K562 (cell line): ENCODE data around the gene TMEFF1. TPM values are rescaled to one million over a fixed set of nuclear protein-coding genes. Genes with fewer than 3 reads are reported as not detected.

Source experiments
- ATAC-seq: fragments of 200-7000 bp; cut with Tn5 transposase; 3 replicates; pipeline ENCODE4 v1.9.1; 2020; ENCODE audit warnings: moderate library complexity
- BruUV-seq: library from RNA; stranded (reverse); fragments of 400-500 nt; replicated peaks from 2 replicates; lab custom pipeline; 2021; lab: Mats Ljungman, UMichigan
- CTCF ChIA-PET: fragments of 300-600 bp; formaldehyde crosslinking; extraction: SDS; loops from one replicate; lab custom pipeline; 2021; ENCODE audit warnings: low intra/inter-chr PET ratio; lab: Yijun Ruan, JAX
- POLR2A ChIA-PET: fragments of 300-600, 350-650 bp; sonication (Branson Sonifier 250); formaldehyde crosslinking; extraction: SDS; loops from one replicate; lab custom pipeline; 2021; ENCODE audit warnings: antibody characterized with exemption, inconsistent platforms; lab: Yijun Ruan, JAX
- DNase-seq, 4 experiments: peaks; one replicate each; pipeline versions ENCODE4 v3.0.0 to v3.0.0-alpha.2; 2011 to 2018; ENCODE audit warnings: low spot score in 3 of 4, mixed read lengths in 3 of 4; ENCODE audit errors: extremely low read depth in 1 of 4
- FAIRE-seq: peaks from 2 replicates; lab custom pipeline; 2011; peaks lifted over from hg19 to GRCh38; lab: Jason Lieb, UNC
- H2AFZ ChIP-seq: 2 replicates; pipeline ENCODE4 v1.6.0; 2011; ENCODE audit warnings: low read depth, low read length, control low read depth, inconsistent platforms
- H3K27ac ChIP-seq: fragments of 200-600 bp; 3 replicates; pipeline ENCODE4 v1.8.0; 2011; ENCODE audit warnings: low read depth, mild to moderate bottlenecking, control low read depth, inconsistent platforms, low read length, moderate library complexity, mixed read lengths; ENCODE audit errors: extremely low read depth
- H3K27me3 ChIP-seq, 2 experiments: fragments of 300-600 bp in 1 of 2; 2 replicates in 1 of 2; 3 replicates in 1 of 2; pipeline versions ENCODE4 v1.6.0 to v1.8.0; 2011; ENCODE audit warnings: inconsistent platforms in 2 of 2, low read length in 2 of 2, mild to moderate bottlenecking in 1 of 2, mixed read lengths in 1 of 2, moderate library complexity in 1 of 2; ENCODE audit not compliant: control insufficient read depth in 2 of 2, insufficient read depth in 2 of 2
- H3K36me3 ChIP-seq: fragments of 300-600 bp; 3 replicates; pipeline ENCODE4 v1.8.0; 2011; ENCODE audit warnings: mild to moderate bottlenecking, low read length, inconsistent platforms; ENCODE audit not compliant: control insufficient read depth, insufficient read depth
- H3K4me1 ChIP-seq, 2 experiments: fragments of 200-600 bp in 1 of 2; replicated peaks in 1 of 2; 2 replicates in 1 of 2; 3 replicates in 1 of 2; pipeline versions ENCODE4 v1.5.1 to v1.8.0; 2011; ENCODE audit warnings: inconsistent platforms in 2 of 2, low read length in 2 of 2, mild to moderate bottlenecking in 1 of 2, mixed read lengths in 1 of 2, moderate library complexity in 1 of 2; ENCODE audit not compliant: control insufficient read depth in 2 of 2, insufficient read depth in 2 of 2
- H3K4me2 ChIP-seq: 2 replicates; pipeline ENCODE4 v1.6.1; 2011; ENCODE audit warnings: low read length, control low read depth, inconsistent platforms, mixed read lengths; ENCODE audit not compliant: insufficient read depth
- H3K4me3 ChIP-seq: fragments of 200-600 bp; sonication (generic), shearing (Covaris generic); 2 replicates; pipeline ENCODE4 v1.5.1; 2016; ENCODE audit warnings: control low read depth, inconsistent platforms
- H3K79me2 ChIP-seq: fragments of 200-600 bp; 3 replicates; pipeline ENCODE4 v1.8.0; 2011; ENCODE audit warnings: low read length, inconsistent platforms; ENCODE audit not compliant: control insufficient read depth, insufficient read depth
- H3K9ac ChIP-seq, 2 experiments: 2 replicates each; pipeline versions ENCODE4 v1.6.0 to v1.6.1; 2011; ENCODE audit warnings: low read depth in 2 of 2, low read length in 2 of 2, control low read depth in 1 of 2, inconsistent platforms in 1 of 2, mild to moderate bottlenecking in 1 of 2, mixed read lengths in 1 of 2; ENCODE audit not compliant: insufficient read depth in 1 of 2
- H3K9me1 ChIP-seq: one replicate; pipeline ENCODE4 v1.6.0; 2011; ENCODE audit warnings: inconsistent platforms, mild to moderate bottlenecking, low read length, moderate library complexity; ENCODE audit not compliant: control insufficient read depth, insufficient read depth
- H3K9me3 ChIP-seq: replicated peaks from 2 replicates; pipeline ENCODE4 v1.5.1; 2011; ENCODE audit warnings: low read depth, low read length, inconsistent platforms; ENCODE audit not compliant: control insufficient read depth, insufficient read depth
- H4K20me1 ChIP-seq: replicated peaks from 2 replicates; pipeline ENCODE4 v1.6.1; 2011; ENCODE audit warnings: low read length, inconsistent platforms, mixed read lengths; ENCODE audit not compliant: control insufficient read depth, insufficient read depth
- FOXA3 ChIP-seq, 2 experiments: fragments of 450-650 bp in 1 of 2; sonication (generic) in 1 of 2; formaldehyde crosslinking; IDR thresholded peaks in 1 of 2; conservative IDR thresholded peaks in 1 of 2; 2 replicates each; pipeline versions ENCODE4 v1.4.0 to v1.8.0; 2020 to 2022; ENCODE audit warnings: mild to moderate bottlenecking in 2 of 2, missing genetic modification reagents in 1 of 2
- FOXJ2 ChIP-seq: fragments of 200-800 bp; sonication (Bioruptor generic); IDR thresholded peaks from 2 replicates; pipeline ENCODE4 v1.6.1; 2016; ENCODE audit warnings: missing genetic modification characterization, missing compliant biosample characterization
- FOXP1 ChIP-seq: sonication (generic); formaldehyde crosslinking; IDR thresholded peaks from 2 replicates; pipeline ENCODE4 v1.8.0; 2022; ENCODE audit warnings: mild to moderate bottlenecking, missing genetic modification reagents
- NR1H2 ChIP-seq: sonication (generic); formaldehyde crosslinking; IDR thresholded peaks from 2 replicates; pipeline ENCODE4 v1.4.0; 2020; ENCODE audit warnings: mild to moderate bottlenecking, missing genetic modification reagents
- PYGO2 ChIP-seq: fragments of 450-650 bp; IDR thresholded peaks from 2 replicates; pipeline ENCODE4 v1.6.1; 2016; ENCODE audit warnings: mild to moderate bottlenecking, missing genetic modification characterization, moderate library complexity, missing compliant biosample characterization
- TRIM25 ChIP-seq: fragments of 450-650 bp; IDR thresholded peaks from 2 replicates; pipeline ENCODE4 v1.7.0; 2016; ENCODE audit warnings: borderline replicate concordance
- ZFP36 ChIP-seq: fragments of 150-350 bp; IDR thresholded peaks from 2 replicates; pipeline ENCODE4 v1.6.1; 2018; ENCODE audit warnings: low read length, low read depth; ENCODE audit not compliant: partially characterized antibody
- ZNF143 ChIP-seq: sonication (generic); formaldehyde crosslinking; IDR thresholded peaks from 2 replicates; pipeline ENCODE4 v1.9.0; 2022; ENCODE audit warnings: mild to moderate bottlenecking, missing genetic modification reagents
- ZNF41 ChIP-seq: fragments of 250-450 bp; sonication (Bioruptor Pico); conservative IDR thresholded peaks from 2 replicates; pipeline ENCODE4 v1.4.0; 2020; ENCODE audit warnings: mild to moderate bottlenecking
- ZNF699 ChIP-seq: fragments of 250-450 bp; sonication (Bioruptor Pico); IDR thresholded peaks from 2 replicates; pipeline ENCODE4 v1.8.0; 2021; ENCODE audit warnings: mild to moderate bottlenecking, moderate library complexity; ENCODE audit not compliant: insufficient replicate concordance
- ZNF766 ChIP-seq: fragments of 200-800 bp; sonication (Bioruptor generic); conservative IDR thresholded peaks from 2 replicates; pipeline ENCODE4 v1.6.1; 2016; ENCODE audit warnings: missing genetic modification characterization, missing compliant biosample characterization
- WGBS: fragments of 100-300 bp; shearing (Covaris generic); methylation state at CpG from one replicate; pipeline ENCODE4 v1.1.6; 2016; ENCODE audit warnings: low coverage, mixed read lengths; ENCODE audit not compliant: insufficient coverage; ENCODE audit errors: missing lambda C conversion rate; 5-methylcytosine and 5-hydroxymethylcytosine counted together
- in situ Hi-C: fragments of 300-500 bp; cut with MboI; formaldehyde crosslinking; loops from 4 replicates; pipeline ENCODE4 v1.15.0; 2018; ENCODE audit warnings: inconsistent platforms, mixed read lengths
- intact Hi-C: fragments of 100-400 bp; cut with micrococcal nuclease; formaldehyde crosslinking; loops from 2 replicates; pipeline ENCODE4 v1.14.2; 2022
- polyA plus RNA-seq, 8 experiments: library from polyadenylated mRNA; depleted of rRNA in 4 of 8; stranded (reverse) in 5 of 8; unstranded in 3 of 8; fragments of >200 nt; fragmentation: Nextera tagmentation in 2 of 8; fragmentation: Illumina TruSeq in 1 of 8; extraction: Ambion mirVana in 2 of 8; extraction: Trizol in 1 of 8; gene quantifications; 2 replicates each; pipeline versions ENCODE4 v1.2.1 to v1.2.3, GENCODE V29; 2011 to 2014; ENCODE audit warnings: inconsistent platforms in 1 of 8, missing spikeins in 1 of 8
- total RNA-seq, 7 experiments: library from RNA; depleted of rRNA in 6 of 7; stranded (reverse); fragments of >200 nt in 6 of 7; fragmentation: Illumina TruSeq in 2 of 7; extraction: Trizol in 2 of 7; gene quantifications; 2 replicates each; pipeline versions ENCODE4 v1.2.1 to v1.2.3, GENCODE V29; 2011 to 2021; ENCODE audit warnings: low replicate concordance in 1 of 7

Gene TMEFF1
- total and polyA plus RNA-seq, 9 of the 15 experiments (the other 6 are each of a cell fraction or from before 2014, with no cell fraction given), result 0.07 to 1.1 (median 0.28) TPM; not detected in 2

GRCh38 chr9:100605405-100605804 is 132.5 kb downstream of the TMEFF1 start:
- H3K9ac ChIP-seq, result no peak overlapping the region
- ATAC-seq (no peak), FAIRE-seq (no peak), DNase-seq (no peak)
- CTCF ChIA-PET, result no interaction called here
- no peaks in the 10 kb centered on the region for H3K27me3 ChIP-seq
- intact Hi-C loops, result loop anchor here (10.0 kb wide), 1 partner anchor 629 kb away; no protein-coding TSS in a partner anchor
- no peaks in the 10 kb centered on the region for H3K36me3 ChIP-seq
- H3K4me1 ChIP-seq, result peaks cover 0 to 5% of the 10 kb centered on the region in 2 experiments; a peak in 2 of 5 replicates
- TF ChIP-seq ZNF41 (CRISPR knock-in tag), result no peak
- no peak for TF ChIP-seq TRIM25
- TF ChIP-seq FOXP1 (CRISPR knock-in tag), result no peak
- no peak for TF ChIP-seq ZNF699 (CRISPR knock-in tag)
- TF ChIP-seq FOXJ2 (tag), result no peak
- TF ChIP-seq NR1H2, result no peak
- TF ChIP-seq ZFP36, result no peak
- TF ChIP-seq ZNF766, result no peak
- TF ChIP-seq ZNF143 (CRISPR knock-in tag), result no peak
- TF ChIP-seq PYGO2 (tag), result no peak
- TF ChIP-seq FOXA3 (CRISPR knock-in tag; conservative IDR thresholded peaks at IDR 0.05 in 1 of 2, IDR thresholded peaks at IDR 0.05 in 1 of 2), result no peak
- no peak overlapping the region for H3K4me2 ChIP-seq
- no TSS peak for BruUV-seq
- 0% methylated on average over 1 of the region's 1 CpG for WGBS
- H2AFZ ChIP-seq, result no peak overlapping the region
- in situ Hi-C loops, result loop anchor here (10.0 kb wide), 1 partner anchor 699 kb away; no protein-coding TSS in a partner anchor
- POLR2A ChIA-PET, result no interaction called here
- no peaks in the 10 kb centered on the region for H4K20me1 ChIP-seq
- H3K27ac ChIP-seq, result no peak overlapping the region
- no peak overlapping the region for H3K4me3 ChIP-seq
- H3K9me3 ChIP-seq, result no peaks in the 10 kb centered on the region
- no peaks in the 10 kb centered on the region for H3K79me2 ChIP-seq
- no peaks in the 10 kb centered on the region for H3K9me1 ChIP-seq
